CD14-positive monocyte (primary cell): ENCODE results near the gene CD247. TPM values are rescaled to one million over a fixed set of nuclear protein-coding genes. Genes with fewer than 3 reads are reported as not detected.

ENCODE experiments used
- DNase-seq, 3 donors: peaks; one replicate each; pipeline ENCODE4 v3.0.0-alpha.2; 2011 to 2022
- H2AFZ ChIP-seq: 2 replicates; pipeline ENCODE4 v1.6.0; 2012; ENCODE audit warnings: mild to moderate bottlenecking, low read depth, low read length, inconsistent platforms; ENCODE audit not compliant: insufficient read depth, poor library complexity, severe bottlenecking
- H3K27ac ChIP-seq, 2 donors: 1 replicate in 1 of 2; 2 replicates in 1 of 2; pipeline ENCODE4 v1.5.1; 2012 to 2013; ENCODE audit warnings: low read length in 2 of 2, control low read depth in 1 of 2, inconsistent platforms in 1 of 2, low read depth in 1 of 2, mild to moderate bottlenecking in 1 of 2
- H3K27me3 ChIP-seq, 2 donors: one replicate each; pipeline versions ENCODE4 v1.6.0 to v1.6.1; 2011 to 2013; ENCODE audit warnings: low read length in 2 of 2; ENCODE audit not compliant: control insufficient read depth in 2 of 2, insufficient read depth in 2 of 2
- H3K36me3 ChIP-seq, 2 donors: replicated peaks in 1 of 2; 1 replicate in 1 of 2; 2 replicates in 1 of 2; pipeline versions ENCODE4 v1.5.1 to v1.6.1; 2012 to 2013; ENCODE audit warnings: low read length in 2 of 2, control low read depth in 1 of 2, inconsistent platforms in 1 of 2, mild to moderate bottlenecking in 1 of 2; ENCODE audit not compliant: insufficient read depth in 2 of 2, control insufficient read depth in 1 of 2
- H3K4me1 ChIP-seq, 2 donors: 1 replicate in 1 of 2; 2 replicates in 1 of 2; pipeline versions ENCODE4 v1.5.1 to v1.6.1; 2012 to 2013; ENCODE audit warnings: low read length in 2 of 2, control low read depth in 1 of 2, inconsistent platforms in 1 of 2, mild to moderate bottlenecking in 1 of 2, moderate library complexity in 1 of 2; ENCODE audit not compliant: insufficient read depth in 2 of 2, control insufficient read depth in 1 of 2
- H3K4me2 ChIP-seq: replicated peaks from 2 replicates; pipeline ENCODE3; 2012; ENCODE audit warnings: low read length, moderate library complexity, mild to moderate bottlenecking; ENCODE audit not compliant: poor library complexity, severe bottlenecking; ENCODE audit errors: extremely low read depth
- H3K4me3 ChIP-seq, 3 experiments: fragments of 200-600 bp in 1 of 3; sonication (generic) in 1 of 3; replicated peaks in 1 of 3; 1 replicate in 2 of 3; 2 replicates in 1 of 3; pipeline ENCODE4 v1.5.1; 2011 to 2013; ENCODE audit warnings: low read length in 3 of 3, mild to moderate bottlenecking in 3 of 3, control low read depth in 2 of 3, low read depth in 2 of 3, inconsistent platforms in 1 of 3, moderate library complexity in 1 of 3
- H3K79me2 ChIP-seq: 2 replicates; pipeline ENCODE4 v1.6.0; 2012; ENCODE audit warnings: mild to moderate bottlenecking, control low read depth, inconsistent platforms, low read length, moderate library complexity; ENCODE audit not compliant: insufficient read depth
- H3K9ac ChIP-seq: 2 replicates; pipeline ENCODE4 v1.6.0; 2017; ENCODE audit warnings: low read length, mild to moderate bottlenecking; ENCODE audit not compliant: insufficient read depth, poor library complexity, severe bottlenecking
- H3K9me3 ChIP-seq, 2 donors: replicated peaks in 1 of 2; 1 replicate in 1 of 2; 2 replicates in 1 of 2; pipeline versions ENCODE4 v1.5.1 to v1.6.1; 2012 to 2013; ENCODE audit warnings: low read length in 2 of 2, control low read depth in 1 of 2; ENCODE audit not compliant: control insufficient read depth in 1 of 2, insufficient read depth in 1 of 2
- H4K20me1 ChIP-seq: 2 replicates; pipeline ENCODE4 v1.6.0; 2012; ENCODE audit warnings: mild to moderate bottlenecking, low read length, control low read depth, moderate library complexity; ENCODE audit not compliant: insufficient read depth
- H3K27ac Mint-ChIP-seq, 7 donors: one replicate each; pipeline ENCODE4 v1.8.0; 2020; ENCODE audit warnings: mild to moderate bottlenecking in 7 of 7, mixed read lengths in 7 of 7, moderate library complexity in 6 of 7, inconsistent platforms in 2 of 7
- H3K27me3 Mint-ChIP-seq, 3 donors: one replicate each; pipeline ENCODE4 v1.8.0; 2021 to 2022; ENCODE audit warnings: low read depth in 3 of 3, mild to moderate bottlenecking in 3 of 3, mixed read lengths in 3 of 3, moderate library complexity in 3 of 3, inconsistent platforms in 1 of 3
- H3K36me3 Mint-ChIP-seq, 2 donors: one replicate each; pipeline ENCODE4 v1.8.0; 2020; ENCODE audit warnings: mixed read lengths in 2 of 2, inconsistent platforms in 1 of 2, mild to moderate bottlenecking in 1 of 2
- H3K4me1 Mint-ChIP-seq: one replicate; pipeline ENCODE4 v1.8.0; 2020; ENCODE audit warnings: mild to moderate bottlenecking, mixed read lengths
- H3K4me3 Mint-ChIP-seq, 2 donors: one replicate each; pipeline ENCODE4 v1.8.0; 2020; ENCODE audit warnings: mild to moderate bottlenecking in 2 of 2, mixed read lengths in 2 of 2, moderate library complexity in 1 of 2
- H3K9me3 Mint-ChIP-seq, 7 donors: one replicate each; pipeline ENCODE4 v1.8.0; 2020 to 2022; ENCODE audit warnings: mixed read lengths in 7 of 7, mild to moderate bottlenecking in 6 of 7, moderate library complexity in 6 of 7, inconsistent platforms in 2 of 7
- CTCF ChIP-seq: fragments of 200-600 bp; IDR thresholded peaks from one replicate; pipeline ENCODE4 v1.8.0; 2022; ENCODE audit warnings: antibody characterized with exemption, mild to moderate bottlenecking
- WGBS: methylation state at CpG from one replicate; pipeline ENCODE4 v1.1.5; 2013; ENCODE audit warnings: missing lambda C conversion rate; ENCODE audit not compliant: insufficient coverage; 5-methylcytosine and 5-hydroxymethylcytosine counted together
- intact Hi-C, 2 donors: fragments of 100-400 bp; cut with micrococcal nuclease; formaldehyde crosslinking; loops; one replicate each; pipeline versions ENCODE4 v1.15.0 to v1.15.1; 2023
- polyA plus RNA-seq, 3 donors: library from polyadenylated mRNA; depleted of rRNA in 1 of 3; unstranded in 2 of 3; stranded (reverse) in 1 of 3; fragments of 300-500 nt in 2 of 3; fragments of >200 nt in 1 of 3; fragmentation: Illumina TruSeq in 2 of 3; gene quantifications; 1 replicate in 2 of 3; 2 replicates in 1 of 3; pipeline ENCODE4 v1.2.3, GENCODE V29; 2012 to 2021

Gene CD247
- polyA plus RNA-seq, 3 donors, result 0.29 to 1.8 (median 1.6) TPM

- no peak overlapping the region for H2AFZ ChIP-seq
- H3K9me3 Mint-ChIP-seq, result peaks cover 0 to 3% (median 0%) of the 10 kb centered on the region in 7 donors
- no peaks in the 10 kb centered on the region for H3K36me3 ChIP-seq
- no peak for TF ChIP-seq CTCF
- no peaks in the 10 kb centered on the region for H3K79me2 ChIP-seq
- WGBS, result no CpG with 5 or more reads among the region's 5 CpGs
- no peaks in the 10 kb centered on the region for H4K20me1 ChIP-seq
- no peaks in the 10 kb centered on the region for H3K36me3 Mint-ChIP-seq
- H3K27ac Mint-ChIP-seq, result no peak overlapping the region
- H3K27me3 ChIP-seq, result no peaks in the 10 kb centered on the region
- no peaks in the 10 kb centered on the region for H3K4me1 ChIP-seq
- intact Hi-C loops, result no loop called here
- no peaks in the 10 kb centered on the region for H3K9me3 ChIP-seq
- H3K27ac ChIP-seq, result no peak overlapping the region
- H3K4me1 Mint-ChIP-seq, result peaks cover 11% of the 10 kb centered on the region
- no peak overlapping the region for H3K4me2 ChIP-seq
- H3K9ac ChIP-seq, result no peak overlapping the region
- peaks cover 0 to 7% (median 0%) of the 10 kb centered on the region in 3 donors for H3K27me3 Mint-ChIP-seq
- H3K4me3 ChIP-seq, result no peak overlapping the region
- H3K4me3 Mint-ChIP-seq, result no peak overlapping the region
- DNase-seq, result no peak
Measured at GRCh38 chr1:167490765-167491164, 27.6 kb downstream of the CD247 start.

- intact Hi-C loops, result no loop called here
- H3K27me3 Mint-ChIP-seq, result peaks cover 0 to 7% (median 0%) of the 10 kb centered on the region in 3 donors
- WGBS, result 95% methylated on average over 19 of the region's 20 CpGs
Measured at GRCh38 chr1:167489571-167490340, 28.6 kb downstream of the CD247 start.

More at GRCh38 chr1:167489571-167490340, 28.6 kb downstream of the CD247 start:
- Histone ChIP-seq H3K4me3 (no peak overlapping the region), H4K20me1 (no peaks in the 10 kb centered on the region), H3K9ac (no peak overlapping the region), H3K36me3 (no peaks in the 10 kb centered on the region), H2AFZ (no peak overlapping the region), H3K4me1 (no peaks in the 10 kb centered on the region), H3K27me3 (no peaks in the 10 kb centered on the region), H3K4me2 (no peak overlapping the region), H3K79me2 (no peaks in the 10 kb centered on the region), H3K27ac (no peak overlapping the region), H3K9me3 (no peaks in the 10 kb centered on the region)
- TF ChIP-seq CTCF, result no peak
- no peak for DNase-seq
- Mint-ChIP-seq H3K27ac (no peak overlapping the region), H3K36me3 (no peaks in the 10 kb centered on the region), H3K4me1 (peaks cover 11% of the 10 kb centered on the region), H3K4me3 (no peak overlapping the region), H3K9me3 (peaks cover 0 to 2% (median 0%) of the 10 kb centered on the region in 7 donors)
